22Rv1 (cell line): Measurements from ENCODE around the gene STAT1.

Experiments used
- CTCF ChIP-seq: fragments of 450-650 bp; IDR thresholded peaks from 2 replicates; pipeline ENCODE4 v1.5.1; 2017; ENCODE audit warnings: mild to moderate bottlenecking
- ZFX ChIP-seq: fragments of 450-650 bp; IDR thresholded peaks from 2 replicates; pipeline ENCODE4 v1.6.1; 2017; ENCODE audit warnings: antibody characterized with exemption, borderline replicate concordance

GRCh38 chr2:191013932-191014652 is at the start of gene STAT1:
- TF ChIP-seq CTCF (no peak; the same call in 1 of the 2 replicates), ZFX (no peak)
